GM12878 (cell line): ENCODE data around the gene CDKL4. TPM values are rescaled to one million over a fixed set of nuclear protein-coding genes. Genes with fewer than 3 reads are reported as not detected.

Source experiments
- ATAC-seq: fragments of 200-7000 bp; cut with Tn5 transposase; 3 replicates; pipeline ENCODE4 v1.9.1; 2020; ENCODE audit warnings: mild to moderate bottlenecking, moderate library complexity
- BruUV-seq: library from RNA; stranded (reverse); fragments of 400-500 nt; replicated peaks from 2 replicates; lab custom pipeline; 2021; lab: Mats Ljungman, UMichigan
- CTCF ChIA-PET: fragments of 300-600 bp; sonication (Branson Sonifier 250); formaldehyde crosslinking; extraction: SDS; loops from one replicate; lab custom pipeline; 2021; ENCODE audit warnings: inconsistent platforms; lab: Yijun Ruan, JAX
- POLR2A ChIA-PET: fragments of 350-600 bp; formaldehyde crosslinking; extraction: SDS; loops from one replicate; lab custom pipeline; 2021; ENCODE audit warnings: inconsistent platforms; lab: Charles Lee
- RAD21 ChIA-PET: fragments of 300-600 bp; sonication (Branson Sonifier 250); formaldehyde crosslinking; loops from one replicate; lab custom pipeline; 2023; ENCODE audit warnings: antibody characterized with exemption; ENCODE audit not compliant: unreplicated experiment; lab: Charles Lee
- SMC1A ChIA-PET: fragments of 300-600 bp; sonication (Branson Sonifier 250); formaldehyde crosslinking; loops from one replicate; lab custom pipeline; 2023; ENCODE audit not compliant: unreplicated experiment, uncharacterized antibody; lab: Charles Lee
- DNase-seq: peaks from one replicate; pipeline ENCODE4 v3.0.0-alpha.2; 2011; ENCODE audit warnings: low read depth, low spot score
- FAIRE-seq: peaks from 3 replicates; lab custom pipeline; 2011; peaks lifted over from hg19 to GRCh38; lab: Jason Lieb, UNC
- H2AFZ ChIP-seq: 2 replicates; pipeline ENCODE4 v1.6.0; 2011; ENCODE audit warnings: low read depth, low read length, control low read depth; ENCODE audit not compliant: control insufficient read depth
- H3K27ac ChIP-seq: 2 replicates; pipeline ENCODE4 v1.5.1; 2011; ENCODE audit warnings: control low read depth; ENCODE audit not compliant: control insufficient read depth, insufficient read depth
- H3K27me3 ChIP-seq, 2 experiments: replicated peaks in 1 of 2; 2 replicates each; pipeline versions ENCODE4 v1.6.0 to v1.6.1; 2011; ENCODE audit warnings: low read length in 1 of 2; ENCODE audit not compliant: control insufficient read depth in 2 of 2, insufficient read depth in 2 of 2
- H3K36me3 ChIP-seq, 2 experiments: 2 replicates each; pipeline ENCODE4 v1.5.1; 2011; ENCODE audit warnings: low read length in 1 of 2; ENCODE audit not compliant: control insufficient read depth in 2 of 2, insufficient read depth in 2 of 2
- H3K4me1 ChIP-seq: 2 replicates; pipeline ENCODE4 v1.6.1; 2011; ENCODE audit warnings: mild to moderate bottlenecking, low read length, moderate library complexity, mixed read lengths; ENCODE audit not compliant: control insufficient read depth, insufficient read depth
- H3K4me2 ChIP-seq: 2 replicates; pipeline ENCODE4 v1.6.0; 2011; ENCODE audit warnings: control low read depth; ENCODE audit not compliant: control insufficient read depth, insufficient read depth
- H3K4me3 ChIP-seq: fragments of 200-600 bp; sonication (generic); 2 replicates; pipeline ENCODE4 v1.5.1; 2016
- H3K79me2 ChIP-seq: 2 replicates; pipeline ENCODE4 v1.6.0; 2011; ENCODE audit warnings: low read length; ENCODE audit not compliant: control insufficient read depth, insufficient read depth
- H3K9ac ChIP-seq: 2 replicates; pipeline ENCODE4 v1.8.0; 2011; ENCODE audit warnings: low read length, control low read depth, mixed read lengths; ENCODE audit not compliant: control insufficient read depth, insufficient read depth
- H3K9me3 ChIP-seq: replicated peaks from 3 replicates; pipeline ENCODE4 v1.5.1; 2011; ENCODE audit warnings: mild to moderate bottlenecking, low read length; ENCODE audit not compliant: control insufficient read depth, insufficient read depth
- H4K20me1 ChIP-seq: 2 replicates; pipeline ENCODE4 v1.6.0; 2011; ENCODE audit not compliant: control insufficient read depth, insufficient read depth
- ATF2 ChIP-seq: IDR thresholded peaks from 2 replicates; pipeline ENCODE4 v1.6.1; 2012; ENCODE audit warnings: low read length, inconsistent platforms
- CTCF ChIP-seq, 3 experiments: IDR thresholded peaks in 2 of 3; conservative IDR thresholded peaks in 1 of 3; 2 replicates each; pipeline ENCODE4 v1.5.1; 2011; ENCODE audit warnings: low read depth in 3 of 3, low read length in 3 of 3, mild to moderate bottlenecking in 3 of 3, control low read depth in 2 of 3, moderate library complexity in 2 of 3, inconsistent platforms in 1 of 3, mixed read lengths in 1 of 3; ENCODE audit not compliant: control insufficient read depth in 2 of 3, insufficient read depth in 1 of 3; ENCODE audit errors: extremely low read depth in 1 of 3
- ELK1 ChIP-seq: IDR thresholded peaks from 2 replicates; pipeline ENCODE4 v1.6.1; 2012; ENCODE audit warnings: low read depth, low read length, improper control_type of control experiment
- FOS ChIP-seq: IDR thresholded peaks from 3 replicates; pipeline ENCODE4 v1.6.1; 2011; ENCODE audit warnings: borderline replicate concordance; ENCODE audit not compliant: insufficient read length; ENCODE audit errors: extremely low read depth
- FOXK2 ChIP-seq: fragments of 450-650 bp; IDR thresholded peaks from 2 replicates; pipeline ENCODE4 v1.6.1; 2017; ENCODE audit warnings: mild to moderate bottlenecking, moderate library complexity
- KLF5 ChIP-seq: fragments of 450-650 bp; IDR thresholded peaks from 2 replicates; pipeline ENCODE4 v1.6.1; 2014; ENCODE audit warnings: mild to moderate bottlenecking; ENCODE audit not compliant: partially characterized antibody
- MTA2 ChIP-seq: fragments of 450-650 bp; IDR thresholded peaks from 2 replicates; pipeline ENCODE4 v1.6.1; 2016; ENCODE audit warnings: low read depth, mild to moderate bottlenecking, moderate library complexity
- NR2C1 ChIP-seq: fragments of 450-650 bp; IDR thresholded peaks from 2 replicates; pipeline ENCODE4 v1.6.1; 2017; ENCODE audit warnings: antibody characterized with exemption, mild to moderate bottlenecking, moderate library complexity
- RAD51 ChIP-seq: fragments of 450-650 bp; IDR thresholded peaks from 2 replicates; pipeline ENCODE4 v1.6.1; 2016; ENCODE audit warnings: moderate library complexity, mild to moderate bottlenecking, inconsistent platforms
- RCOR1 ChIP-seq: conservative IDR thresholded peaks from 2 replicates; pipeline ENCODE4 v1.6.1; 2012; ENCODE audit warnings: low read depth, low read length, improper control_type of control experiment
- SP1 ChIP-seq: IDR thresholded peaks from one replicate; pipeline ENCODE4 v1.6.1; 2011; ENCODE audit warnings: low read depth, low read length
- SRF ChIP-seq, 2 experiments: IDR thresholded peaks; 2 replicates each; pipeline ENCODE4 v1.6.1; 2011; ENCODE audit warnings: low read depth in 2 of 2, low read length in 2 of 2, mild to moderate bottlenecking in 1 of 2, moderate library complexity in 1 of 2
- STAT1 ChIP-seq: fragments of 450-650 bp; conservative IDR thresholded peaks from 2 replicates; pipeline ENCODE4 v1.6.1; 2014; ENCODE audit warnings: antibody characterized with exemption, mild to moderate bottlenecking
- TAF1 ChIP-seq: IDR thresholded peaks from 2 replicates; pipeline ENCODE4 v1.6.1; 2011; ENCODE audit warnings: mild to moderate bottlenecking, low read depth, low read length, borderline replicate concordance
- WGBS: methylation state at CpG from one replicate; pipeline ENCODE4 v1.1.6; 2016; ENCODE audit warnings: low lambda C conversion rate; ENCODE audit not compliant: insufficient replicate concordance, insufficient coverage; ENCODE audit errors: missing lambda C conversion rate; 5-methylcytosine and 5-hydroxymethylcytosine counted together
- in situ Hi-C: fragments of 300-500 bp; cut with MboI; formaldehyde crosslinking; loops from 9 replicates; pipeline ENCODE4 v1.14.3; 2018; ENCODE audit warnings: mixed read lengths
- intact Hi-C: fragments of 100-400 bp; cut with micrococcal nuclease; formaldehyde crosslinking; loops from one replicate; pipeline ENCODE4 v1.14.2; 2022; ENCODE audit not compliant: unreplicated experiment
- polyA plus RNA-seq, 11 experiments: library from polyadenylated mRNA; depleted of rRNA in 4 of 11; unstranded in 6 of 11; stranded (reverse) in 5 of 11; fragments of >200 nt; fragmentation: Nextera tagmentation in 4 of 11; fragmentation: Illumina TruSeq in 1 of 11; extraction: Ambion mirVana in 4 of 11; extraction: Trizol in 1 of 11; gene quantifications; 1 replicate in 1 of 11; 2 replicates in 10 of 11; pipeline versions ENCODE4 v1.2.1 to v1.2.3, GENCODE V29; 2011 to 2016; ENCODE audit warnings: inconsistent platforms in 2 of 11, missing spikeins in 2 of 11, low read depth in 1 of 11
- total RNA-seq, 4 experiments: library from RNA; depleted of rRNA in 3 of 4; stranded (reverse); fragments of >200 nt in 3 of 4; fragmentation: Illumina TruSeq in 1 of 4; extraction: Trizol in 1 of 4; gene quantifications; 2 replicates each; pipeline versions ENCODE4 v1.2.1 to v1.2.3, GENCODE V29; 2013 to 2021
- TF ChIP-seq, protein P1 (sequence below): fragments of 450-650 bp; formaldehyde crosslinking; IDR thresholded peaks from 2 replicates; pipeline ENCODE4 v1.4.0; 2022; ENCODE audit warnings: mild to moderate bottlenecking, moderate library complexity
- TF ChIP-seq, protein P2 (sequence below): fragments of 450-650 bp; IDR thresholded peaks from 2 replicates; pipeline ENCODE4 v1.6.1; 2017; ENCODE audit warnings: low read depth, mild to moderate bottlenecking, moderate library complexity

CDKL4 gene
- total and polyA plus RNA-seq, 10 of the 15 experiments (the other 5 are each of a cell fraction or from before 2014, with no cell fraction given): not detected

DNA sequence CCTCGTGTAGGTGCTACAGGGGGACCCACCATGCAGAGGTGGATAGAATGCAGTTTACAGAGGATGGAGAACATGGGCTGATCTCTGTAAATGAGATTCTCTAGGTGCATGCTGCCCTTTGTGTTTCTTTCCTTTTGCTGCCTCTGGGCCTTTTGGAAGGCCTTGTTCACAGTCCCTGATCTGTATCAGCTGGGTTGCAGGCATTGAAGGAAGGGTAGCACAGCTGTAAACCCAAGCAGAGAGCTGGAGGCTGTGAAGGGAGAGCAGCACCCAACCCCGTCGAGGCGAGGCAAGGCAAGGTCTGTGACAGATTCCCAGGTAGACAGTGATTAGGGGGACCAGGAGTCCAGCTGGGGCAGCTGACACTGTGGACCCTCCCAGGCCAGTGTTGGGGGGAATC lies 66.8 kb downstream of the CDKL4 start:
- POLR2A ChIA-PET: no interaction called here
- RAD21 ChIA-PET: no interaction called here
- no peak overlapping the region for H2AFZ ChIP-seq
- no peak for TF ChIP-seq NR2C1
- no peak for TF ChIP-seq SRF (IDR thresholded peaks at IDR 0.05; ENCODE audit: low read depth in 2 of 2, low read length in 2 of 2)
- no peak for TF ChIP-seq FOXK2
- TF ChIP-seq SP1: no peak
- TF ChIP-seq MTA2: no peak
- no peak for TF ChIP-seq TAF1
- no peak for TF ChIP-seq FOS
- no peak for TF ChIP-seq RCOR1
- no peak for TF ChIP-seq ATF2
- no peak for TF ChIP-seq RAD51
- TF ChIP-seq CTCF (IDR thresholded peaks at IDR 0.05 in 2 of 3, conservative IDR thresholded peaks at IDR 0.05 in 1 of 3; ENCODE audit: control insufficient read depth in 2 of 3, extremely low read depth in 1 of 3, insufficient read depth in 1 of 3, low read depth in 3 of 3, low read length in 3 of 3): no peak
- TF ChIP-seq, protein P1, sequence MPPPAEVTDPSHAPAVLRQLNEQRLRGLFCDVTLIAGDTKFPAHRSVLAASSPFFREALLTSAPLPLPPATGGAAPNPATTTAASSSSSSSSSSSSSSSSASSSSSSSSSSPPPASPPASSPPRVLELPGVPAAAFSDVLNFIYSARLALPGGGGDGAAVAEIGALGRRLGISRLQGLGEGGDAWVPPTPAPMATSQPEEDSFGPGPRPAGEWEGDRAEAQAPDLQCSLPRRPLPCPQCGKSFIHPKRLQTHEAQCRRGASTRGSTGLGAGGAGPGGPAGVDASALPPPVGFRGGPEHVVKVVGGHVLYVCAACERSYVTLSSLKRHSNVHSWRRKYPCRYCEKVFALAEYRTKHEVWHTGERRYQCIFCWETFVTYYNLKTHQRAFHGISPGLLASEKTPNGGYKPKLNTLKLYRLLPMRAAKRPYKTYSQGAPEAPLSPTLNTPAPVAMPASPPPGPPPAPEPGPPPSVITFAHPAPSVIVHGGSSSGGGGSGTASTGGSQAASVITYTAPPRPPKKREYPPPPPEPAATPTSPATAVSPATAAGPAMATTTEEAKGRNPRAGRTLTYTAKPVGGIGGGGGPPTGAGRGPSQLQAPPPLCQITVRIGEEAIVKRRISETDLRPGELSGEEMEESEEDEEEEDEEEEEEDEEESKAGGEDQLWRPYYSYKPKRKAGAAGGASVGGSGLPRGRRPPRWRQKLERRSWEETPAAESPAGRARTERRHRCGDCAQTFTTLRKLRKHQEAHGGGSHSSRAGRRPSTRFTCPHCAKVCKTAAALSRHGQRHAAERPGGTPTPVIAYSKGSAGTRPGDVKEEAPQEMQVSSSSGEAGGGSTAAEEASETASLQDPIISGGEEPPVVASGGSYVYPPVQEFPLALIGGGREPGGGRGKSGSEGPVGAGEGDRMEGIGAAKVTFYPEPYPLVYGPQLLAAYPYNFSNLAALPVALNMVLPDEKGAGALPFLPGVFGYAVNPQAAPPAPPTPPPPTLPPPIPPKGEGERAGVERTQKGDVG (CRISPR knock-in tag): no peak
- no peak for TF ChIP-seq ELK1
- TF ChIP-seq STAT1: no peak
- no peak for TF ChIP-seq KLF5
- TF ChIP-seq, protein P2, sequence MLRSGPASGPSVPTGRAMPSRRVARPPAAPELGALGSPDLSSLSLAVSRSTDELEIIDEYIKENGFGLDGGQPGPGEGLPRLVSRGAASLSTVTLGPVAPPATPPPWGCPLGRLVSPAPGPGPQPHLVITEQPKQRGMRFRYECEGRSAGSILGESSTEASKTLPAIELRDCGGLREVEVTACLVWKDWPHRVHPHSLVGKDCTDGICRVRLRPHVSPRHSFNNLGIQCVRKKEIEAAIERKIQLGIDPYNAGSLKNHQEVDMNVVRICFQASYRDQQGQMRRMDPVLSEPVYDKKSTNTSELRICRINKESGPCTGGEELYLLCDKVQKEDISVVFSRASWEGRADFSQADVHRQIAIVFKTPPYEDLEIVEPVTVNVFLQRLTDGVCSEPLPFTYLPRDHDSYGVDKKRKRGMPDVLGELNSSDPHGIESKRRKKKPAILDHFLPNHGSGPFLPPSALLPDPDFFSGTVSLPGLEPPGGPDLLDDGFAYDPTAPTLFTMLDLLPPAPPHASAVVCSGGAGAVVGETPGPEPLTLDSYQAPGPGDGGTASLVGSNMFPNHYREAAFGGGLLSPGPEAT: no peak

More for the DNA sequence above, 66.8 kb downstream of the CDKL4 start:
- Histone ChIP-seq H3K79me2 (no peaks in the 10 kb centered on the region), H3K9ac (no peak overlapping the region), H3K27me3 (no peaks in the 10 kb centered on the region), H3K4me3 (no peak overlapping the region), H3K36me3 (no peaks in the 10 kb centered on the region), H3K9me3 (no peaks in the 10 kb centered on the region), H4K20me1 (no peaks in the 10 kb centered on the region), H3K27ac (no peak overlapping the region), H3K4me2 (no peak overlapping the region), H3K4me1 (no peaks in the 10 kb centered on the region)
- WGBS: 37% methylated on average over 4 of the region's 4 CpGs
- in situ Hi-C loops: no loop called here
- CTCF ChIA-PET: no interaction called here
- ATAC-seq (no peak), DNase-seq (no peak), FAIRE-seq (no peak)
- no TSS peak for BruUV-seq
- intact Hi-C loops: no loop called here
- SMC1A ChIA-PET: no interaction called here
